Mammary epithelial cell (primary cell): ENCODE measurements around the gene SLC23A1.

Source experiments
- CTCF ChIP-seq, 2 donors: IDR thresholded peaks in 1 of 2; conservative IDR thresholded peaks in 1 of 2; 2 replicates each; pipeline ENCODE4 v1.5.1; 2011 to 2012; ENCODE audit warnings: inconsistent platforms in 2 of 2, low read length in 2 of 2, mild to moderate bottlenecking in 2 of 2, control low read depth in 1 of 2, low read depth in 1 of 2; ENCODE audit not compliant: insufficient read depth in 1 of 2; ENCODE audit errors: extremely low read depth in 1 of 2
- EZH2 ChIP-seq: IDR thresholded peaks from 2 replicates; pipeline ENCODE4 v1.6.1; 2012; ENCODE audit warnings: low read length, inconsistent platforms, borderline replicate concordance

DNA sequence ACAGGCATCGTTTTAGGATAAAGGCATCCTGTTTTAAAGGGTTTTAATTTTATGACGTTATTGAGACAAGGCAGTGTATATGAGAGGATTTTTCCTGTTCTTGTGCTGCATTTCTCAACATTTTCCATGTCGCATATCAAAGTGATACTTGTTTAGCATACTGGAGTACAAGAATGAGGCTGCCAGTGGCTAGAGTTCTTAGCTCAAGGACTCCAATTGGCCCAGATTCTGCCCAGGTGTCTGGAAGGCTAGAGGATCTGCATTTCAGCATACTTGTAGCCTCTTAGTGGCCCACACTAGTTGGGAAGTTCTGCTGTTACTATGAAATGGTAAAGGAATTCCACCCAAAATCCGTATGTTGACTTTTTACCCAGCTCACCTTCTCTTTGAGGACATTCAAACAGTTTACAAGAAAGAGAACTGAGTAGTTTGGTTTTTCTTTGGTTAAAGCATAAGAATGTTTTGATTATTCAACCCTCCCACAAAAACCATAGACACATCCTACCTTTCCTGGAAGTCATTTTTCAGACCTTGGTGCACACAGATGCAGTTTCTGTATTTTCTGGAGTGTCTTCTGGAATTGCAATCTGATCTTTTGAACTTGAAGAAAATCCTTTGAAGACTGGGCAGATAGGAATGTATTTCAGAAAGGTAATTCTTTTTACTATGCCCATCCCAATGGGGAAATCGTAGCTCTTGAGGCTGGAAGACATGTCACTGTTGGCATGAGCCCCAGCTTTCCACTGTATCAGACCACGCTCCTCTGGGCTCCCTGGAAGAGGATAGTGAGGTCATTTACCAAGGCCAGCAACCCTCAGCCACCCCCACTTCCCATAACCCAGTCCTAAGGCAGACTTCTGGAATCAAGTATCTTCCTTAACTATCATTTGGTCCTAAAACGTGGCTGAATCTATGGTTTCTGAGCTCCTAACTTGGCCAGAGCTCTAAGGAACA lies 11.3 kb downstream of the SLC23A1 start:
- TF ChIP-seq CTCF (conservative IDR thresholded peaks at IDR 0.05 in 1 of 2, IDR thresholded peaks at IDR 0.05 in 1 of 2; ENCODE audit: extremely low read depth in 1 of 2, insufficient read depth in 1 of 2, low read depth in 1 of 2, low read length in 2 of 2) (no peak), EZH2 (no peak)
